ENCODE results near the gene LPCAT1. TPM values are rescaled to one million over a fixed set of nuclear protein-coding genes. Genes with fewer than 3 reads are reported as not detected.
A peak's percentile ranks its signal among the peaks of the same experiment; 100 is the strongest.

The LPCAT1 gene
- total RNA-seq, 2 donors from 2014 or later: 78.5 to 124 TPM

GRCh38 chr5:1524481-1524798 is 680 bp upstream of the LPCAT1 start:
- H3K36me3 ChIP-seq (ENCODE audit: control insufficient read depth, insufficient read depth, low read length): peaks cover 13% of the 10 kb centered on the region
- peaks cover 6% of the 10 kb centered on the region for H3K4me1 ChIP-seq (ENCODE audit: control insufficient read depth, insufficient read depth, low read length)
- Mint-ChIP-seq H3K27me3 (ENCODE audit: insufficient read depth) (no peaks in the 10 kb centered on the region), H3K9me3 (no peaks in the 10 kb centered on the region), H3K27ac (no peak overlapping the region), H3K36me3 (ENCODE audit: low read depth) (peaks cover 13% of the 10 kb centered on the region), H3K4me3 (peak overlapping the region; percentile 47), H3K4me1 (peaks cover 18% of the 10 kb centered on the region)
- peak overlapping the region; percentile 30 for H3K9ac ChIP-seq (ENCODE audit: extremely low read depth, low read length, poor library complexity, severe bottlenecking)
- no peak overlapping the region for H3K27ac ChIP-seq (ENCODE audit: low read depth, low read length)
- H3K9me3 ChIP-seq (ENCODE audit: control insufficient read depth, low read length): no peaks in the 10 kb centered on the region
- WGBS, 2 experiments (ENCODE audit: insufficient coverage in 1 of 2, insufficient read length in 1 of 2): 85 to 94% methylated on average over 9 to 13 of the region's 13 CpGs
- no peak for DNase-seq
- H3K4me3 ChIP-seq (ENCODE audit: low read length): peak overlapping the region; percentile 68
- TF ChIP-seq CTCF (conservative IDR thresholded peaks at IDR 0.05): no peak
- H3K27me3 ChIP-seq (ENCODE audit: control insufficient read depth, insufficient read depth, low read length, poor library complexity, severe bottlenecking): no peaks in the 10 kb centered on the region

- Mint-ChIP-seq H3K36me3 (ENCODE audit: low read depth) (peaks cover 23% of the 10 kb centered on the region), H3K4me1 (peaks cover 18% of the 10 kb centered on the region), H3K9me3 (no peaks in the 10 kb centered on the region), H3K27me3 (ENCODE audit: insufficient read depth) (no peaks in the 10 kb centered on the region), H3K4me3 (peak overlapping the region; percentile 81), H3K27ac (no peak overlapping the region)
- H3K36me3 ChIP-seq (ENCODE audit: control insufficient read depth, insufficient read depth, low read length): peaks cover 23% of the 10 kb centered on the region
- WGBS, 2 experiments (ENCODE audit: insufficient coverage in 1 of 2, insufficient read length in 1 of 2): 0% methylated on average over 15 to 48 of the region's 48 CpGs
- H3K9ac ChIP-seq (ENCODE audit: extremely low read depth, low read length, poor library complexity, severe bottlenecking): peak overlapping the region; percentile 38
- no peak overlapping the region for H3K27ac ChIP-seq (ENCODE audit: low read depth, low read length)
- peaks cover 6% of the 10 kb centered on the region for H3K4me1 ChIP-seq (ENCODE audit: control insufficient read depth, insufficient read depth, low read length)
- no peaks in the 10 kb centered on the region for H3K27me3 ChIP-seq (ENCODE audit: control insufficient read depth, insufficient read depth, low read length, poor library complexity, severe bottlenecking)
- no peaks in the 10 kb centered on the region for H3K9me3 ChIP-seq (ENCODE audit: control insufficient read depth, low read length)
- no peak for DNase-seq
- peak overlapping the region; percentile 77 for H3K4me3 ChIP-seq (ENCODE audit: low read length)
- TF ChIP-seq CTCF (conservative IDR thresholded peaks at IDR 0.05): no peak
Observed at GRCh38 chr5:1523480-1523792, 324 bp downstream of the LPCAT1 start.

- H3K27ac ChIP-seq (ENCODE audit: low read depth, low read length): no peak overlapping the region
Observed at GRCh38 chr5:1522601-1523479, 920 bp downstream of the LPCAT1 start.

More at GRCh38 chr5:1522601-1523479, 920 bp downstream of the LPCAT1 start:
- Mint-ChIP-seq H3K4me3 (peak overlapping the region; percentile 81), H3K27me3 (ENCODE audit: insufficient read depth) (no peaks in the 10 kb centered on the region), H3K27ac (peak overlapping the region; percentile 64), H3K36me3 (ENCODE audit: low read depth) (peaks cover 25% of the 10 kb centered on the region), H3K9me3 (no peaks in the 10 kb centered on the region), H3K4me1 (peaks cover 18% of the 10 kb centered on the region)
- Histone ChIP-seq H3K36me3 (ENCODE audit: control insufficient read depth, insufficient read depth, low read length) (peaks cover 23% of the 10 kb centered on the region), H3K27me3 (ENCODE audit: control insufficient read depth, insufficient read depth, low read length, poor library complexity, severe bottlenecking) (no peaks in the 10 kb centered on the region), H3K9ac (ENCODE audit: extremely low read depth, low read length, poor library complexity, severe bottlenecking) (peak overlapping the region; percentile 38), H3K4me3 (ENCODE audit: low read length) (peak overlapping the region; percentile 77), H3K4me1 (ENCODE audit: control insufficient read depth, insufficient read depth, low read length) (peaks cover 6% of the 10 kb centered on the region), H3K9me3 (ENCODE audit: control insufficient read depth, low read length) (no peaks in the 10 kb centered on the region)
- WGBS, 2 experiments (ENCODE audit: insufficient coverage in 1 of 2, insufficient read length in 1 of 2): 1 to 6% methylated on average over 8 to 63 of the region's 63 CpGs
- DNase-seq: peak; percentile 68
- no peak for TF ChIP-seq CTCF (conservative IDR thresholded peaks at IDR 0.05)

Measured in endodermal cell (in vitro differentiated cells).